T-cell (primary cell): ENCODE measurements around the gene PPTC7. TPM values are rescaled to one million over a fixed set of nuclear protein-coding genes. Genes with fewer than 3 reads are reported as not detected.
A peak's percentile ranks its signal among the peaks of the same experiment; 100 is the strongest.
"Not testable (repeated sequence)": the region's sequence is repeated elsewhere in the genome, so short reads cannot be mapped to it uniquely, and the experiment has no call there.

Experiments used
- ATAC-seq, 4 experiments: fragments of 200-7000 bp in 3 of 4; fragments of 150-1000 bp in 1 of 4; cut with Tn5 transposase; replicated peaks in 1 of 4; 1 replicate in 3 of 4; 2 replicates in 1 of 4; pipeline ENCODE4 v1.10.0; 2021; ENCODE audit warnings: moderate library complexity in 3 of 4, mild to moderate bottlenecking in 2 of 4, moderate number of reproducible peaks in 1 of 4
- CTCF ChIA-PET, 2 donors: fragments of 300-600 bp; sonication (Branson Sonifier 250); formaldehyde crosslinking; loops; one replicate each; lab custom pipeline; 2022; ENCODE audit warnings: antibody characterized with exemption in 2 of 2; lab: Charles Lee
- POLR2A ChIA-PET, 2 donors: fragments of 300-600 bp; sonication (Branson Sonifier 250); formaldehyde crosslinking; loops; one replicate each; lab custom pipeline; 2022; ENCODE audit warnings: antibody characterized with exemption in 2 of 2; lab: Charles Lee
- DNase-seq, 35 experiments: peaks; one replicate each; pipeline versions ENCODE4 v3.0.0 to v3.0.0-alpha.2; 2013 to 2023
- H3K27ac ChIP-seq: one replicate; pipeline ENCODE4 v1.5.1; 2013; ENCODE audit warnings: low read length
- H3K27me3 ChIP-seq, 2 experiments: replicated peaks in 1 of 2; 1 replicate in 1 of 2; 2 replicates in 1 of 2; pipeline versions ENCODE4 v1.6.1 to v1.7.0; 2013; ENCODE audit warnings: low read length in 1 of 2, mixed read lengths in 1 of 2; ENCODE audit not compliant: control insufficient read depth in 2 of 2, insufficient read depth in 2 of 2; ENCODE audit errors: extremely low read depth in 1 of 2
- H3K36me3 ChIP-seq, 2 donors: 1 replicate in 1 of 2; 2 replicates in 1 of 2; pipeline versions ENCODE4 v1.6.1 to v1.7.0; 2013; ENCODE audit warnings: low read length in 1 of 2; ENCODE audit not compliant: control insufficient read depth in 2 of 2, insufficient read depth in 1 of 2; ENCODE audit errors: extremely low read depth in 1 of 2
- H3K4me1 ChIP-seq, 2 experiments: 1 replicate in 1 of 2; 2 replicates in 1 of 2; pipeline versions ENCODE4 v1.6.1 to v1.7.0; 2013; ENCODE audit warnings: low read length in 2 of 2, mixed read lengths in 1 of 2; ENCODE audit not compliant: insufficient read depth in 2 of 2, control insufficient read depth in 1 of 2; ENCODE audit errors: extremely low read depth in 1 of 2
- H3K4me3 ChIP-seq, 2 donors: 1 replicate in 1 of 2; 2 replicates in 1 of 2; pipeline versions ENCODE4 v1.5.1 to v1.7.0; 2013; ENCODE audit warnings: mild to moderate bottlenecking in 2 of 2, low read length in 1 of 2, moderate library complexity in 1 of 2; ENCODE audit not compliant: control insufficient read depth in 1 of 2; ENCODE audit errors: extremely low read depth in 1 of 2
- H3K9me3 ChIP-seq: 2 replicates; pipeline ENCODE4 v1.7.0; 2013
- H3K27ac Mint-ChIP-seq, 2 donors: one replicate each; pipeline ENCODE4 v1.8.0; 2020 to 2021; ENCODE audit warnings: mild to moderate bottlenecking in 2 of 2, mixed read lengths in 2 of 2
- H3K27me3 Mint-ChIP-seq, 2 donors: one replicate each; pipeline ENCODE4 v1.8.0; 2021 to 2022; ENCODE audit warnings: mixed read lengths in 2 of 2
- H3K36me3 Mint-ChIP-seq: one replicate; pipeline ENCODE4 v1.8.0; 2021; ENCODE audit warnings: mixed read lengths
- H3K4me1 Mint-ChIP-seq, 3 donors: one replicate each; pipeline ENCODE4 v1.8.0; 2020 to 2022; ENCODE audit warnings: mixed read lengths in 3 of 3, mild to moderate bottlenecking in 1 of 3
- H3K4me3 Mint-ChIP-seq, 3 donors: one replicate each; pipeline ENCODE4 v1.8.0; 2020 to 2022; ENCODE audit warnings: mild to moderate bottlenecking in 3 of 3, mixed read lengths in 3 of 3, moderate library complexity in 3 of 3
- H3K9me3 Mint-ChIP-seq, 3 donors: one replicate each; pipeline ENCODE4 v1.8.0; 2020 to 2022; ENCODE audit warnings: mixed read lengths in 3 of 3
- WGBS: methylation state at CpG from one replicate; pipeline ENCODE4 v1.1.5; 2013; ENCODE audit warnings: missing lambda C conversion rate; ENCODE audit not compliant: insufficient coverage; 5-methylcytosine and 5-hydroxymethylcytosine counted together
- total RNA-seq, 35 experiments: library from RNA in 6 of 35; stranded (reverse) in 6 of 35; fragments of 120-200 nt in 1 of 35; gene quantifications; one replicate each; pipeline versions ENCODE4 v1.2.1 to v1.2.4 and lab custom pipeline; 2013 to 2026

PPTC7 gene
- total RNA-seq, 5 donors from 2014 or later (not counting 1 experiment from before 2014, with no cell fraction given): 36.0 to 38.1 (median 36.6) TPM

- DNase-seq: no peak
- no peaks in the 10 kb centered on the region for H3K9me3 ChIP-seq
- no peaks in the 10 kb centered on the region for H3K27me3 Mint-ChIP-seq
- H3K4me1 ChIP-seq: no peaks in the 10 kb centered on the region
- H3K36me3 ChIP-seq: peaks cover 3 to 33% of the 10 kb centered on the region in 2 donors
- no peak overlapping the region for H3K4me3 ChIP-seq
- H3K36me3 Mint-ChIP-seq: peaks cover 43% of the 10 kb centered on the region
- H3K9me3 Mint-ChIP-seq: no peaks in the 10 kb centered on the region
- no CpG with 5 or more reads among the region's 3 CpGs for WGBS
- ATAC-seq: no peak
- no peak overlapping the region for H3K27ac ChIP-seq
- ChIA-PET POLR2A (interaction anchor here in 1 of 2 donors (0.5 kb wide), 1 partner anchor 871 kb away, joined by 8 read pairs; no protein-coding TSS in a partner anchor), CTCF (interaction anchor here in 1 of 2 donors (1.3 kb wide), 1 partner anchor 67 kb away, joined by 3 read pairs; no protein-coding TSS in a partner anchor)
- no peak overlapping the region for H3K4me3 Mint-ChIP-seq
- H3K27me3 ChIP-seq: no peaks in the 10 kb centered on the region
- peaks cover 0 to 6% (median 4%) of the 10 kb centered on the region in 3 donors for H3K4me1 Mint-ChIP-seq
- H3K27ac Mint-ChIP-seq: peak overlapping the region in 1 of 2 donors; percentile 68
Measured at GRCh38 chr12:110532644-110533043, 50.5 kb downstream of the PPTC7 start.

DNA sequence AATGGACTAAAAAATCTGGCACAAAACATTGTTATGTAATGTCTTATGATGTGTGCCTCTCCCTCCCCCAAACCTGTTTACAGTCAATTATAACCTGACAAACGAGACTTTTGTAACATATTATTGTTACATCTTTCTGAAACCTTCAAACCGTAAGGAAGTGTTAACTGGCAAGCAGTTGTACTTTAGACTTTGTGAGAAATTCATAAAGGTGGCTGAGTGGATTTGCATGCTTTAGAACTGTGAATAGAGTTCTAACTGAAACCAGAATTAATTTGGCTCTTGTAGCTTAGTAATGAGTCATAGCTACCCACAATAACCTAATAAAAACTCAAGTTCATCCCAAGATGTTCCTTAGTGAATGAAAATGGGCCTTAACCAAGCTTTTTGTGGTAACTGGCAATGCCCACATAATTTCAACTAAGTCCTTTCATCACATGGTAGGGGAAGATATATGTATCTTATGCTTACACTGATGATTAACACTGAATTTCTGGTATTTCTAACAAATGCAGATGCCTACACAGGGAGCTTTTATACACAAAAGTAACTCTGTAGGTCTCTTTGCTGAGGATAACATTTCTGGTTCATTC is 51.3 kb downstream of the PPTC7 start:
- Histone ChIP-seq H3K36me3 (peaks cover 0 to 25% of the 10 kb centered on the region in 2 donors), H3K9me3 (no peaks in the 10 kb centered on the region), H3K4me3 (no peak overlapping the region), H3K27ac (no peak overlapping the region), H3K27me3 (no peaks in the 10 kb centered on the region), H3K4me1 (no peaks in the 10 kb centered on the region)
- DNase-seq (no peak), ATAC-seq (no peak)
- Mint-ChIP-seq H3K27me3 (no peaks in the 10 kb centered on the region), H3K36me3 (peaks cover 38% of the 10 kb centered on the region), H3K4me1 (peaks cover 0 to 6% (median 4%) of the 10 kb centered on the region in 3 donors), H3K9me3 (no peaks in the 10 kb centered on the region), H3K4me3 (no peak overlapping the region), H3K27ac (no peak overlapping the region)
- POLR2A ChIA-PET: interaction anchor here (0.6 kb wide), 2 partner anchors 9 to 1342 kb away, joined by 3 to 10 read pairs; no protein-coding TSS in a partner anchor
- no CpG with 5 or more reads among the region's 2 CpGs for WGBS
- CTCF ChIA-PET: no interaction called here

GRCh38 chr12:110530511-110530910 is 52.6 kb downstream of the PPTC7 start:
- H3K36me3 ChIP-seq: peaks cover 0 to 16% of the 10 kb centered on the region in 2 donors
- Mint-ChIP-seq H3K36me3 (peaks cover 31% of the 10 kb centered on the region), H3K4me3 (no peak overlapping the region), H3K27ac (no peak overlapping the region), H3K4me1 (peaks cover 0 to 6% (median 3%) of the 10 kb centered on the region in 3 donors), H3K9me3 (no peaks in the 10 kb centered on the region), H3K27me3 (no peaks in the 10 kb centered on the region)
- no peak overlapping the region for H3K4me3 ChIP-seq
- ChIA-PET POLR2A (no interaction called here), CTCF (no interaction called here)
- H3K4me1 ChIP-seq: no peaks in the 10 kb centered on the region
- H3K9me3 ChIP-seq: no peaks in the 10 kb centered on the region
- H3K27me3 ChIP-seq: no peaks in the 10 kb centered on the region
- no peak for DNase-seq
- no CpG with 5 or more reads among the region's 2 CpGs for WGBS
- no peak for ATAC-seq
- no peak overlapping the region for H3K27ac ChIP-seq

- no peak overlapping the region for H3K4me3 ChIP-seq
- H3K27me3 ChIP-seq: no peaks in the 10 kb centered on the region
- peaks cover 0 to 8% of the 10 kb centered on the region in 2 donors for H3K36me3 ChIP-seq
- no peak overlapping the region for H3K27ac Mint-ChIP-seq
- no peaks in the 10 kb centered on the region for H3K4me1 ChIP-seq
- H3K4me1 Mint-ChIP-seq: peaks cover 0 to 6% (median 3%) of the 10 kb centered on the region in 3 donors
- ATAC-seq (no peak), DNase-seq (no peak)
- no peaks in the 10 kb centered on the region for H3K9me3 Mint-ChIP-seq
- no peaks in the 10 kb centered on the region for H3K9me3 ChIP-seq
- no peak overlapping the region for H3K4me3 Mint-ChIP-seq
- peaks cover 26% of the 10 kb centered on the region for H3K36me3 Mint-ChIP-seq
- H3K27me3 Mint-ChIP-seq: no peaks in the 10 kb centered on the region
- H3K27ac ChIP-seq: no peak overlapping the region
- POLR2A ChIA-PET: no interaction called here
- 94% methylated on average over 2 of the region's 6 CpGs for WGBS
- CTCF ChIA-PET: interaction anchor here (0.5 to 0.7 kb wide), 2 partner anchors 74 to 1141 kb away, joined by 3 read pairs; no protein-coding TSS in a partner anchor
Measured at GRCh38 chr12:110528277-110528839, 54.8 kb downstream of the PPTC7 start.

DNA sequence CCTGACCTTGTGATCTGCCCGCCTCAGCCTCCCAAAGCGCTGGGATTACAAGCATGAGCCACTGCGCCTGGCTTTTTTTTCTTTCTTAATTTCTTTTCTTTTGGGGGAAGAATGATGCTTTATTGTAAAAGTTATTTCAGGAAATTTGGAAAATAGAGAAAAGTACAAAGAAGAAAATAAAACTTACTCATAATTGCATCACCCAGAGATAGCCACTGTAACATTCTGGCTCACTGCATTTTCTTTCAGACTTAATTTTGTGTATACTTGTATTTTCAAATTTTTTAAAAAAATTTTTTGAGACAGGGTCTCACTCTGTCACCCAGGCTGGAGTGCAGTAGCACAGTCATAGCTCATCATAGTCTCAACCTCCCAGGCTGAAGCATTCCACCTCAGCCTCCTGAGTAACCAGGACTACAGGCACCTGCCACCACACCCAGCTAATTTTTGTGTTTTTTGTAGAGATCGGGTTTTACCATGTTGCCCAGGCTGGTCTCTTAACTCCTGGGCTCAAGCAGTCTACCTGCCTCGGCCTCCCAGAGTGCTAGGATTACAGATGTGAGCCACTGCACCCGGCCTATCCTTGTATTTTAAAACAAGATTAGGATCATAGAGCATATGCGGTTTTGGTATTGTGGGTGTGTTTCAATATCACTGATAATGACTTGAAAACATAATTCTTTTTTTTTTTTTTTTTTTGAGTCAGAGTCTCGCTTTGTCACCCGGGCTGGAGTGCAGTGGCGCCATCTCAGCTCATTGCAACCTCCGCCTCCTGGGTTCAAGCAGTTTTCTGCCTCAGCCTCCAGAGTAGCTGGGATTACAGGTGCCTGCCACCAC is 62.0 kb downstream of the PPTC7 start:
- not testable (repeated sequence) for H3K27ac ChIP-seq, H3K27me3 Mint-ChIP-seq, H3K36me3 Mint-ChIP-seq, H3K36me3 ChIP-seq, H3K4me3 ChIP-seq, DNase-seq, H3K4me1 Mint-ChIP-seq, H3K9me3 ChIP-seq, H3K27ac Mint-ChIP-seq, H3K4me1 ChIP-seq, H3K9me3 Mint-ChIP-seq, H3K4me3 Mint-ChIP-seq, H3K27me3 ChIP-seq
- WGBS: 47% methylated on average over 7 of the region's 11 CpGs
- POLR2A ChIA-PET: interaction anchor here in 1 of 2 donors (0.6 kb wide), 1 partner anchor 1744 kb away, joined by 6 read pairs; no protein-coding TSS in a partner anchor
- peak in 1 of 4 experiments; percentile 37 for ATAC-seq
- CTCF ChIA-PET: interaction anchor here in 1 of 2 donors (1.0 kb wide), 1 partner anchor 8 kb away, joined by 3 read pairs; no protein-coding TSS in a partner anchor

- H3K4me3 ChIP-seq, H3K4me1 Mint-ChIP-seq, ATAC-seq, H3K9me3 Mint-ChIP-seq, H3K4me1 ChIP-seq, H3K27me3 Mint-ChIP-seq, H3K27ac Mint-ChIP-seq, H3K36me3 ChIP-seq, H3K4me3 Mint-ChIP-seq, H3K27ac ChIP-seq, CTCF ChIA-PET, POLR2A ChIA-PET, DNase-seq, H3K36me3 Mint-ChIP-seq, H3K27me3 ChIP-seq, H3K9me3 ChIP-seq: not testable (repeated sequence)
- no CpG with 5 or more reads among the region's 8 CpGs for WGBS
Measured at GRCh38 chr12:110518014-110518413, 65.1 kb downstream of the PPTC7 start.
